HG03439 (cell line): ENCODE data around the gene SPRED1.
A peak's percentile ranks its signal among the peaks of the same experiment; 100 is the strongest.
"Not testable (repeated sequence)": the region's sequence is repeated elsewhere in the genome, so short reads cannot be mapped to it uniquely, and the experiment has no call there.

Experiments
- ATAC-seq: cut with Tn5 transposase; IDR thresholded peaks from one replicate; pipeline ENCODE4 v1.9.1; 2021; ENCODE audit warnings: mild to moderate bottlenecking, moderate library complexity; ENCODE audit not compliant: unreplicated experiment

The SPRED1 gene

GRCh38 chr15:38229705-38230310 is 22.8 kb upstream of the SPRED1 start:
- no peak for ATAC-seq

- ATAC-seq: no peak
Observed at GRCh38 chr15:38231436-38231835, 21.2 kb upstream of the SPRED1 start.

- ATAC-seq: not testable (repeated sequence)
Observed at GRCh38 chr15:38237021-38237420, 15.6 kb upstream of the SPRED1 start.

- ATAC-seq: no peak
Observed at GRCh38 chr15:38238311-38238710, 14.3 kb upstream of the SPRED1 start.

- peak; percentile 75 for ATAC-seq
Observed at GRCh38 chr15:38242055-38242454, 10.6 kb upstream of the SPRED1 start.

DNA sequence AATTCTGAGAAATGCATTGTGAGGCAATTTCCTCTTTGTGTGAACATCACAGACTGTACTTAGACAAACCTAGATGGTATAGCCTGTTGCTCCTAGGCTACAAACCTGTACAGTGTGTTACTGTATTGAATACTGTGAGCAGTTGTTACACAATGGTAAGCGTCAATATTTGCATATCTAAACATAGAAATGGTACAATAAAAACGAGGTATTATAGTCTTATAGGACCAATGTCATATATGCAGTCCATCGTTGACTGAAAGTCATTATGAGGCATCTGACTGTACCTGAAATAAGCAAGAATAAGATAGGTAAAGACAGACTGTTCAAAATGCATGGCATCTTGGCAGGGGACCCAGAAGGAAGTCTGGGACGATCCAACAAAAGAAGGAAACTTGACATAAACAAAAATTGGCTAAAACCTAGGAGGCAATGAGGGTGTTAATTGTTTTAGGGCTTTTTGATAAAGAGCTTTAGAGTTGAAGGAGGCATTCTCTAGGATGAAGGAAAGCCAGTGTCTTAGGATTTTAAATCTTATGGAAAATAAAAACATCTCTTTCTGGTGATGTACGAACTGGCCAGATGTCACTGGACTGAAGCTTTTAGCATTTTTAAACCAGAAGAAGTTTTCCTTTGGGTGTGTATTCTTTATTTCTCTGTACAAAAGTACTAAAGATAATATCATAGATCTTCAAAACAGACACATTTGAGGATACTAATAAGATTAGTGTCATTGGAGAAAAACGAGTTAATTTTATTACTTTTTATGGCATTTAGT is 9.2 kb upstream of the SPRED1 start:
- no peak for ATAC-seq

GRCh38 chr15:38247336-38247735 is 5.3 kb upstream of the SPRED1 start:
- no peak for ATAC-seq

DNA sequence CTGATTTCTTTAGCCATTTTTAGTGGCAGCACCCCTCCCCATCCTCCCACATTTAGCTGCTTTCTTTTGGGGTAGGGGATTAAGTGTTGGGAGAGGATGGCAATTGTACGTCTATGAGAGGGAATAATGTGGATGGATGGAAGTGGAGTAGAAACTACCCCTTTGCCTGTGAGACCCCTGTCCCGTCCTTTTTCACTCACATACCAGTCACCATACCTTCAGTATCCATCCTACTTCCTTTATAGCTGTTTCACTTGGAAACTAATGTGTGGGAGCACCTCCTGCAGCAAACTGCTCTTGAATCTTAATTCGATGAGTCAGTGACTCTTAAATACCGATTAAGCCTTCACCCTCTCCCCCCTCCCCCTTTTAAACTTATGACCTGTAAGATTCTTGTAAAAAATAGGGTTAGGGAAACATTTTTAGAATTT is 730 bp downstream of the SPRED1 start:
- no peak for ATAC-seq

DNA sequence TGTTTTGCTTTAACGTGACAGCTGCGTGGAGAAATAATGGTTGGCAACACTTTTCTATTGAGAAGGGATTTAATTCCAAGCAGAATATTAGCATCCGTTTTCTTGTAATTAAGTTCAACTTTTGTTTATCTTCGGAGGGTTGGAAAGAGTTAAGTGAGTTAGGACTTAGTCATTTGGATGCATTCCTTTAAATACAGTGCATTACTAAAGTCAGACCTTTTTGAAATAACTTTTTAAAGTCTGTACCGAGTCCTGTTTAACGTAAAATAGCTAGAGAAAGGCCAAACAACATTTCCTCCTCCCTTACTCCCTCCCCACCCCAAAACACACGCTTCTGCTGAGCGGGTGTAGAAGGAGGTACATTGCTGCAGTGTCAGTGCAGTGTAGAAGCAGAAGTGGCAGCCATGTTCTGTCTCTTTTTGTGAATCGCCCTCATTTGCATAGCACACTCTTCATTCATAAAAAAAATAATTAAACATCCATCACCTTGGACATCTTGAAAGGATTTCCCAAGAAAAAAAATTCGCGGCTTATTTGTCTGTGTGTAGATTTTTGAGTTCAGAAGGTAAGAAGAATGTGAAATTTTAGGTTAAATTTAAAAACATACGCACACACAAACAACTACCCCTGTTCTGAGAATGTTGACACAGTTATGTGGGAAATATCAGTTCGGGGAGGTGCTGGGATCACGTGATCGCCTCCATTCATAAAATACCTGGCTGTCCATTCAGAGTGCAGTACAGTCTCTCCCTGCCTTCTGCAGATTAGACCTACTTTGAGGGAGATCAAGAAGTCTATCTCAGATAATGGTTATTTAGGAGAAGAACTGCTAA is 1.6 kb downstream of the SPRED1 start:
- peak; percentile 65 for ATAC-seq

- ATAC-seq: no peak
Observed at GRCh38 chr15:38255690-38256089, 3.1 kb downstream of the SPRED1 start.

DNA sequence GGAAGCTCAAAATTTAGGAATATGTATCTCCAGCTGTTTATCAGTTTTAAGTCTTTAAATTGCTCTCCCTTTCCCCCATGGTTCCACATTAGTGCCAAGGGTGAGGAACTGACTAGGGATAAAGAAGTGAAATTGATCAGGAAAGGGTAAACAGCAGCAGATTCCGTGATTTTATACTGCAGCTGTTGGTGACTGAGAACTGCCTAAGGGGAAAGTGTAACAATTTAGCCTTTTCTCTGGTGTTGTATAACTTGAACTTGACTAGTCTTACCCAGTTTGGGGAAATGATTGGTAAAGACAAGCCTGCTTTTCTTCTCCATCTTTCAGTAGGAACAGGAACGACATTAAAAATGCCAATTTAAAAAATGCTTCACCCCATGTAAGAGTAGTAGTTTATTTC is 5.0 kb downstream of the SPRED1 start:
- ATAC-seq: no peak

DNA sequence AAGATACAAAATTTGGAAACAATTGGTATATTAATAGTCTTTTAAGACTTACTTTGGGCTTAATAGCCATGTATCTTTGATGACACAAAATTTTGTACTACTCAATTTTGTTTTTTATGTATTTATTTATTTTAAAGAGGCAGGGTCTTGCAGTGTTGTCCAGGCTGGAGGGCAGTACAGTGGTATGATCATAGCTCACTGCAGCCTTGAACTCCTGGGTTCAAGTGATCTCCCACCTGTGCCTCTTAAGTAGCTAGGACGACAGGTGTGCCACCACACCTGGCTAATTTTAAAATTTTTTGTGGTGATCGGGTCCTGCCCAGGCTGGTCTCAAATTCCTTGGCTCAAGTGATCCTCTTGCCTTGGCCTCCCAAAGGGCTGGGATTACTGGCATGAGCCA is 6.5 kb downstream of the SPRED1 start:
- no peak for ATAC-seq

DNA sequence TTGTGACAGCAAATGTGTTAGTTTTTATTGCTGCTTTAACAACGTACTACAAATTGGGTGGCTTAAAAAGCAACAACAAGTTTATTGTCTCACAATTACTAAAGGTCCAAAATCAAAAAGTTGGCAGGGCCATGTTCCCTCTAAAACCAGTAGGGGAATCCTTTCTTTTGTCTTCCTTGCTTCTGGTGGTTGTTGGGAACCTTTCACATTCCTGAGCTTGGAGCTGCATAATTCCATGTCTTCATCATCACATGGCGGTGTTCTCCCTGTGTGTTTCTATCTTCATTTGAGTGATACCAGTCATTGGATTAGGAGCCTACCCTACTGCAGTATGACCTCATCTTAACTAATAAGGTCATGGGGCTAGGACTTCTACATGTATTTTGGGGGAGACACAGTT is 7.4 kb downstream of the SPRED1 start:
- ATAC-seq: no peak

DNA sequence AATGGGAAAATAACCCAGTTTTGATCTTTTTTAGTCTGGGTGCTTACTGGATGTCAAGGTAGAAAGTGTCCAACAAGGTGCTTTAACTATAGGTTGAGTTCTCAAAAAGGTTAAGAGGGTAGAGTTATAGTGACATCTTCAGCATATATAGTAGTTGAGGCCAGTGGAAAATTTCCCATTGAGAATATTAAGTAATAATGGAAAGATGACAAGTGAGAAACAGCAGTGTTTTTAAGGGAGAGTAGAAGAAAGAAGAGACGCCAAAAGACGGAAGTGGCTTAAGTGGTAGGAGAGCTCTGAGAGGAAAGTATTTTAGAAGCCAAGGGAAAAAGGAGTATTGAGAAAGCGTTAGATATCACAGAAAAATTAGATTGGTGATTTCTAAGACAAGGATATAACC is 10.6 kb downstream of the SPRED1 start:
- no peak for ATAC-seq

DNA sequence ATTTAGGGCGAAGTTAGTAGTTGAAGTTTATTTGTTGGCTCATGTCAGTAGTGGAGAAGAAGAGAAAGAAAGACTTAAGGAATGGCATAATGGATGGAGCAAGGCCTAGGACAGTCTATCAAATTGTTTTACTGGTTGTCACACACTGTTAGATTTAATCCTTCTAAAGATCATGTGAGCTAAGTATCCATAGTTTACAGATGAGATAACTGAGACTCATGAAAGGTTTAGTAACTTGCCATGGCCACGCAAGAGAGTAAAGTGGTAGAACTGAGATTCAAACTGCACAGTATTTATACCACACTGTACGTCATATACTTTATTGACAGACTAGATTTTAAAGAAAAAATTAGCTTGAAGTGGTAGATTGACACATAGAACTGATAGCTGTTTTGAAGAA is 11.4 kb downstream of the SPRED1 start:
- no peak for ATAC-seq

GRCh38 chr15:38266247-38266986 is 13.8 kb downstream of the SPRED1 start:
- ATAC-seq: no peak

DNA sequence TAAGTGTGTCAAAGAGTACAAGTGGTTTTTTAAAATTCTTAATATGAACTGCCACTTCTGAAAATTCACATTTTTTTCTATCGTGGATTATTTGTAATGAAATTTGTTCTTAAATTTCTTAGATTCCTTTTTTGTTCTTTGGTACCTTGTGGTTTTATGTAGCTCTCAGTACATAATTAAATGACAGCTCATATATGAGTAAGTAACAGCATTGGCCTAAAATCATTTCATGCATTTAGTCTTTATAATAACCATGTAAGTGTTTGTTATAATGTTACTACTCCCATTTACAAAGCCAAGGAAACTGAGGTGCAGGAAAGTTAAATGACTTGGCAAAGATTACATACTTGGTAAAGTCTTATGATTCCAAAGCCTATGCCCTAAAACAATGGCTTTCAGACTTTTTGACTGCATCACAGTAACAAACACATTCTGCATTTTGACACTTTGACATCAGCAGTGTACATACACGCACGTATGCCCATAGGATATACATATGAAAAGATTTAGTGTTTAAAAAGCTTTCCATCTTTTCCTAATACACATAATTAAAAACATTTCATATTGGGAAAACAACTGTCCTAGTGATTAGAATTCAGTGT is 14.9 kb downstream of the SPRED1 start:
- no peak for ATAC-seq

DNA sequence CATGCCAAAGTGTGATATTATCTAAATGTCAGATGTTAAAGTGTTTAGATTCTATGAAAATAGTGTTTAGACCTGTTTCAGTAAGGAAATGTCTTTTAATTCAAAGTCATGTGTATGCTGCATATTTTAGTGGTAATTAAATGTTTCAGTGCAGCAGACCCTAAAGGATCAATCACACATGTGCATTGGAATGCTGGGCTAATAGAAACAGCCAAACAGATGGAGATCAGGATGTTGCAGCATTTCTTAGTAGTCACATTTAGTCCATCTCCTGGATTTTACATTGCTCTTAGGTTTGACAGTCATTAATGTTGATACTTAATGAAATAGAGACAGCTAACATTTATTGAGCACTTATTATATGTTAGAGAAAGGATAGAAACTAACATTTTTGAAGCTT is 18.5 kb downstream of the SPRED1 start:
- no peak for ATAC-seq

GRCh38 chr15:38271895-38272294 is 19.3 kb downstream of the SPRED1 start:
- ATAC-seq: no peak

DNA sequence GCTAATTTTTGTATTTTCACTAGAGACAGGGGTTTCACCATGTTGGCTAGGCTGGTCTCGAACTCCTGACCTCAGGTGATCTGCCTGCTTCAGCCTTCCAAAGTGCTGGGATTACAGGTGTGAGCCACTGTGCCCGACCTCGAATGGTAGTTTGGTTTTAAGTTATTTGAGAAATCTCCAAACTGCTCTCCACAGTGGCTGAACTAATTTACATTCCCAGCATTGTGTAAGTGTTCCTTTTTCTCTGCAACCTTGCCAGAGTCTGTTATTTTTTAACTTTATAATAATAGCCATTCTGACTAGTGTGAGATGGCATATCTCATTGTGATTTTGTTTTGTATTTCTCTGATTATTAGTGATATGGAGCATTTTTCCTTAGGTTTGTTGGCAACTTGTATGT is 19.8 kb downstream of the SPRED1 start:
- not testable (repeated sequence) for ATAC-seq

DNA sequence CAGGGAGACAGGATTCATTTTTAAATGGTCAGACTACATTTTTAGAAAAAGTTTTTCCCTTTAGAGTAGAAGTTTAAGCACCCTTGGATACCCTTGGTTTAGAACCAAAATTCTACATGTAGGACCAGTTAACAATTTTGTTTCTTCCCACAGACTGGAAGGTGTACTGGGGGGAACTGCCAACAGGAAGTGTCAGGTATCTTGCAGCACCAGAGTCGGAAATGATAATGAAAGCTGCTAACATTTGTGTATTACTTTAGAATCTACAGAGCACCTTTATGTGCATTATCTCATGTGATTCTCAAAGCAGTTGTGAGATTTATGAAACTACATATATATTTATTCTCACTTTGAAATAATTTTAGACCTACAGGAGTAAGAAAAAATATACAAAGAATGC is 21.5 kb downstream of the SPRED1 start:
- ATAC-seq: no peak
